GM19240 (cell line): ENCODE data around the gene HIF3A.
"Not testable (repeated sequence)": the region's sequence is repeated elsewhere in the genome, so short reads cannot be mapped to it uniquely, and the experiment has no call there.

Source experiments
- DNase-seq: peaks from one replicate; pipeline ENCODE4 v3.0.0; 2011; ENCODE audit warnings: low spot score; ENCODE audit not compliant: insufficient read length

The HIF3A gene

DNA sequence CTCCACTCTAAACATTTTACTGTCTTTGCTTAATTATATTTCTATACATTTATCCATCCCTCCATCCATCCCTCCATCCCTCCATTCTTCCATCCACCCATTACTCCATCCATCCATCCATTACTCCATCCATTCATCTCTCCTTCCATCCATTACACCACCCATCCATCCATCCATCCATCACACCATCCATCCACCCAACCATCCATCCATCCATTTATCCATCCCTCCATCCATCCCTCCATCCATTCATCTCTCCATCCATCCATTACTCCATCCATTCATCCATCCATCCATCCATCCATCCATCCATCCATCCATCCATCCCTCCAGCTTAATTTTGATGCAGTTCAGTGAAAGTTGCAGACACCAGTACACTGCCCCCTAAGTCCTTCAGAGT, 5.0 kb upstream of the HIF3A start:
- DNase-seq, result no peak

DNA sequence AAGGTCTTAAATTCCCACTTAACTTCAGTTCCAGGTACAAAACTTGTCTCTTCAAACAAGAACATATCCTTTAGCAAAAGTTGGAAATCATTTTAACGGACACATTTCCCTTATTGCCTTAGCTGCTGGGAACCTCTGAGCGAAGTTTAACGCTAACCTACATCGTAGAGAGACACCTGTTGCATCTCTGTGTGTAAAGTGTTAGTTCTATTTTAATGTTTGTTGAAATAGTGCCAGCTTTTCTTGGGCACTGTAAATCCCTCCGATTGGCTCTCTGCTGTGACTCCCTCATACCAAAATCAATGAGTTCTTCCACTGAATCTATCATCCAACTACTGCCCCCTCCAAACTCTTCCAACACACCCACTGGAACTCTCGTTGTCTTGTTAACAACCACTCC, 2.3 kb upstream of the HIF3A start:
- DNase-seq, result no peak

DNA sequence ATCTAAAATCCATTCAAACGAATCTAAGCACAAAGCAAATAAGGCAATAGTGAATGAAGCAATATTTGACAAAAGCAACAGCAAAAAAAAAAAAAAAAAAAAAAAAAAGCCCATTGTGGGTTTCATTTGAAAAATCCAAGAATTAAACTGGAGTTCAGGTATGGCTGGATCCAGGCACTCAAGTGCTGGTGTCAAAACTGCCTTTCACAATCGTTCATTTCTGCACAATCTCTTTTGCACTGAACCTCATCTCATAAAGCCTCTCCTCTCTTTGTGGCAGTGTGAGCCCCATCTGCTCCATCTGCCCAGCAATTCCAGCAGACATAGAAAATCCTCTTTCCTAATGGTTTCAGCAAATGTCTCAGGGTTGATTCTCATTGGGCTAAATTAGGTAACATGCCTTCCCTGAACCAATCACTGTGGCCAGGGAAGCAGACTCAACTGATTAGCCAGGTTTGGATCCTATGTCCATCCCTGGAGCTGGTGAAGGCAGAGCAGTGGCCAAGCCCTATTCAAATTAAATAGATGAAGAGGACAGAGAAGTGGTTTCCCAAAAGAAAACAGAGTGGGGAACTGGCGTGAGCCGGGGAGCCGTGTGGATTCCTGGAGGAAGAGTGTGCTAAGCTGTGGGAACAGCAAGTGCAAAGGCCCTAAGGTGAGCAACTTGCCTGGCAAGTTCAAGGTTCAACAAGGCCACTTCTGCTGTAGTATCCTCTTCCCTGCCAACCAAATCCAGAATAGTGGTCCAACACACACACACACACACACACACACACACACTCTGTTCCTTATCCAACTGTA, 1.2 kb upstream of the HIF3A start:
- no peak for DNase-seq

DNA sequence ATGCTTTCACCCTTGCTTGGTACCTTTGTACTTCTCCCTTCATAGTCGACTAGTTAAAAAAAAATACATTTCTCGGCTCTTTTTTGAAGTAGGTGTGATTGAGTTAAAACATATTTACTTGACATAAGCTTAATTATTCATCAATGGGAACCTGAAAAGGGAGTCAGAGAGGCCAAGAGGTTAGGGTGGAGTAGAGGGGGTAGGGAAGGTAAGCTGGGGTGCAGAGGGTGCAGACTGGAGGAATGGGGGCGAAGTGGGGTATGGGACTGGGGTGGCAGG, 701 bp upstream of the HIF3A start:
- no peak for DNase-seq

DNA sequence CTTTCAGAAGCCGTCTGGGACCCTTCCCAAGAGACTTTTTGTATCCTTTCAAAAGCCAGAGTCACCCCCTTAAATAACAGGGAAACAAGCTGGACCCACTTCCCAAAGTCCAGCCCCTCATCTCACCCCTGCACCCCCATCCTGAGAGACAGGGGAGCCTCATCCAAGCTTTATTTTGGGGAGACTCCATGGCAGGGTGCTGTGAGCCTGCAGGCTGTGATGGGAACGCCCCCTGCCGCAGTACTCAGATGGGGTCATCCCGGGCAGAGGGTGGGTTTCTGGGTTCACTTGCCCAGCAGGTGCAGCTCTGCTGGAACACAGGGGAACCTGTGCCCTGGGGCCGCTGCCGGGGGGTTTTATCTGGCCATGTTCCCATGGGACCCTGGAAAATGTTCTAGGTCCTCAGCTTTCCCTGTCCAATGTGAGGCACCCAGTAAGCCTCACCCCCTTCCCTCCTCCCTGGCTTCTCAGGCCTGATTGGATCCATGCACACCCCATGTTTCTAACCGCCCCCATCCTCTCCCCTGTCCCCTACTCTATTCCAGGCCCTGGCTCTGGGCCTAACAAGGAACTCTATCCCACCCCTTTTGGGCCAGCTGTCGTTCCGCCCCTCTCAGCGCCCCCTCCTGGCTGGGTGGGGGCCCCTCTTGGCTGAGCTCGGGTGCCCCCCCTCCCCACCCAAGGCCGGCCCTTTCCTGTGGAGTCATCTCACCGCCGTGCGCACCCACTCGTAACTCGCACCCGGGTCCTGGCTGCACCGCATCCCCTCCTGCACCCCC, 1.0 kb downstream of the HIF3A start:
- no peak for DNase-seq

DNA sequence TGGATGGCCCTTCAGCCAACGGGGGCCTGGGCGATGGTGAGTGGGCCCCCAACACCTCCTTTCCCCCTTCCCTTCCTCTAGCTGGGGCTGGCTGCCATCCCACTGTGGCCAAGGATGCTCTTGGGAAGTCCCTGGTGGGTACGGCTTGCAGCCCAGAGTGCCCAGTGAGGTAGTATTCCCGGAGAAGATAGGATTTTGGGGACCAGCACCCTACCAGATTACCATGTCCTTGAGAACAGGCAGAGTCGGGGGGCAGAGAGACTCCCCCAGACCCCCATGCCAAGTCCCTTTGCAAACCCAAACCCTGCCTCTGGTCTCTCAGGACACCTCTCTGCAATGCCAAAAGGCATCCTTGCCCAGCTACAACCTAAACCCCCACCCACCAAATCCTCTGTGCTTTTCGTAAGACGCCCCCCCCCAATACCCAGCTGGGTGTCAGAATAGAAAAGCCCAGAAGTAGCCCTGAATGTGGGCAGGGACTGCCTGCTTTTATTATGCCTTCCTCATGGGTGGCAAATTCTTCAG, 1.7 kb downstream of the HIF3A start:
- DNase-seq, result no peak

DNA sequence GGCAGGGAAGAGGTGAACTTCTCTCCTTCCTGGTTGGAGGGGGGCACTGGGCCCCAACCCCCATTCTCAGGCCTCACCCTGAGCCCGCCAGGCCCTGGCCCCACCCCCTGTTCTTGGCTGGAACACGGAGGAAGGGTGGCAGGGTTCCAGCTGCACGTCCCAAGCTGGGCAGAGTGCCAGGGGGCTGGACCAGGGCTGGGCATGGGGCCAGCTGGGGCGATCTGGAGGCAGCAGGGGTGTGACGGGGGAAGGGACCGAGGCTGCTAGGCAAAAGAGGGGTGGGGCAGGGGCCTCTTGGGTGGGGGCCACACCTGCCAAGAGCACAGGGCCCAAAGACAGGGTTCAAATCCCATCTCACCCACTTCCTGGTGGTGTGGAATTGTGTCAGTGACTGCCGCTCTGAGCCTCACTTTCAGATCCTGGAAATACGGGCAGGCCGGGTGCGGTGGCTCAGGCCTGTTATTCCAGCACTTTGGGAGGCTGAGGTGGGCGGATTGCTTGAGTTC, 2.2 kb downstream of the HIF3A start:
- DNase-seq, result no peak

DNA sequence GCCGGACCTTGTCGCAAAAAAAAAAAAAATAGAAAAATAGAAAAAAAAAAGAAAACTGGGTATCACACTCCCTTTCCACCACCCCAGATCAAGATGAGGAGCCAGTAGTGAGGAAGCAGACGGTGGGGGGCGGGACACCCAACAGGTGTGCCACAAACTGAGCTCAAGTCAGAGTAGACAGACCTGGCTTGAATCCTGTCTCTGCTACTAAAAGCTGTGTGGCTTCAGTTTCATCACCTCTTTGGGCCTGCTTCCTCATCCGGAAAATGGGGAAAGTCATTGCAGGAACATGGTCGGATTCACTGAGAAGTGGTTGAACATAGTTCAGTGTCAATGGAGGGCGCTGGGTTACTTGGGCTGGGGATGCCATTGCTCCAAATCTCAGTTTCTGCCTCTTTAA, 2.9 kb downstream of the HIF3A start:
- no peak for DNase-seq

DNA sequence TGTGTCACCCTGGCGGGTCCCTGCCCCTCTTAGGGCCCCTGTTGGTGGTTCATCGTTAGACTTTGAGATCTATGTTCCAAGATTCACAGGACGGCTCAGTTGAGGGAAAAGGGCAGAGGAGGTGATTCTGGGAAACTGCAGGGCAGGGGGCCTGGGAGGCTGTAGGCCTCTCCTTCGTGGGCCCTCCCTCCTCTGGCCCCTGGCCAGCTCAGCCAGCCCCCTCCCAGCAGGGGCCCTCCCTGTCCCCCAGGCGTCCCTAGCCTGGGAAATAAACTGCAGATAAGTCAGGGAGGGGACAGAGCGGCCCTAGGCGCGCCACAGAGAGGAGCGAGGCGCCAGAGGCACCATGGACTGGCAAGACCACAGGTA, 6.5 kb downstream of the HIF3A start:
- DNase-seq, result no peak

DNA sequence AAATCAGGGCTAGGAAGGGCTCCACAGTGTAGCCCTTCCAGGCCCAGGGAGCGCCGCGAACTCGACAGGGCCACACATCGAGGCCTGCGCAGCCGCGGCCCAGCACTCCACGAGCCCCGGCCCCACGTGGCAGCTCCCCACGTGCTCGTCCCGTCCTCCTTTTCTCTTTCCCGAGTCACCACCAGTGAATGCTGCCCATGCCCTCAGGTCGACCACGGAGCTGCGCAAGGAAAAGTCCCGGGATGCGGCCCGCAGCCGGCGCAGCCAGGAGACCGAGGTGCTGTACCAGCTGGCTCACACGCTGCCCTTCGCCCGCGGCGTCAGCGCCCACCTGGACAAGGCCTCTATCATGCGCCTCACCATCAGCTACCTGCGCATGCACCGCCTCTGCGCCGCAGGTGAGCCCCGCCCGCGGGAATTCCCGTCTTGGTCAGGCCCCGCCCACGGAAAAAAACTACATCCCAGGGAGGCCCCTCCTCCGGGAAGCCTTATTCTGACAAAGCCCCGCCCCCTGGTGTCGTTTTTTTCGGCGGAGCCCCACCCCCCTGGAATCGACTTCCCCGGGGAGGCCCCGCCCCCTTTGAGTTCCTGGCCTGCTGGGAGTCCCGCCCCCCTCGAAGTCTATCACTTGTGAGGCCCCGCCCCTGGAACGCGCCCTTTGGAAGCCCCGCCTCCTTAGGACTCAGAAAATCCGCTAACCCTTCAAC, 7.0 kb downstream of the HIF3A start:
- DNase-seq, result no peak

DNA sequence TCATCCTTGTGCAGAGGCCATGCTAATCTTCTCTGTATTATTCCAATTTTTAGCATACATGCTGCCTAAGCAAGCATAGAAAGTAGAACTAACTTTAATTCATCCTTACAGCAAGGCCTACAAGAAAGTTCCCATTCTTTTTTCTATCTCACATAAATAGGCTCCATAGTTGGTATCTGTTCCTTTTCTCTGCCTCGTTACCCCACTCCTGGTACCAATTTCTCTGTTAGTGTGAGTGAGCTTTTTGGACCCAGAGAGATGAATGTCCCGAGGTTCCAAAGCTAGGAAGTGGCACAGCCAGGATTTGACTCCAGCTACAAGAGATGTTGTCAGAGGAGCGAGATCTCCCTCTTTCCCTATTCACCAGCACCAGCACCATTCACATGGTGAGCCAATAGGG, 9.7 kb downstream of the HIF3A start:
- DNase-seq, result no peak

DNA sequence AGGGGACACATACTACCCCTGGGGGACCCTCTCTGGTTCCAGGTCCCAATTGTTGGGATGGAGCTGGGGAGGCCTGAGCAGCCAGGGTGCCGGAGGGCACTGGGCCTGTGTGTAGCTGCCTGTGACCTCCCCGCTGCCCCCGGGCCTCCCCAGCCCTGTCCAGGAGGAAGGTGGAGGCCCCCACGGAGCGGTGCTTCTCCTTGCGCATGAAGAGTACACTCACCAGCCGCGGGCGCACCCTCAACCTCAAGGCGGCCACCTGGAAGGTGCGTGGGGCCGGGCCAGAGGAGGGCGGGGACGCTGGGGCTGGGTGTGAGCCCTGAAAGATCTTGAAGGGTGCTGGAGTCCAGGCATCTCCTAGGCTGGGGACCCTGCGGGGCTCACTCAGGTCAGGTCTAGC, 11.7 kb downstream of the HIF3A start:
- no peak for DNase-seq

DNA sequence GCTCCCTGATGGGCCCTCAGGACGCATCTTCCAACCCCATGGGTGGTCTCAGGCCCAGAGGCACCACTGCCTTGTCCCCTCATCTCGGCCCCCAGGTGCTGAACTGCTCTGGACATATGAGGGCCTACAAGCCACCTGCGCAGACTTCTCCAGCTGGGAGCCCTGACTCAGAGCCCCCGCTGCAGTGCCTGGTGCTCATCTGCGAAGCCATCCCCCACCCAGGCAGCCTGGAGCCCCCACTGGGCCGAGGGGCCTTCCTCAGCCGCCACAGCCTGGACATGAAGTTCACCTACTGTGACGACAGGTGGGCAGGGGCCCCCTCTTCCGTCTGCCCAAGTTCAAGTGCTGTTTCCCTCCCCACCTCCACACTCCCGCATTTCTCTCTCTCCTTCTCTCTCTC, 12.2 kb downstream of the HIF3A start:
- DNase-seq, result no peak

DNA sequence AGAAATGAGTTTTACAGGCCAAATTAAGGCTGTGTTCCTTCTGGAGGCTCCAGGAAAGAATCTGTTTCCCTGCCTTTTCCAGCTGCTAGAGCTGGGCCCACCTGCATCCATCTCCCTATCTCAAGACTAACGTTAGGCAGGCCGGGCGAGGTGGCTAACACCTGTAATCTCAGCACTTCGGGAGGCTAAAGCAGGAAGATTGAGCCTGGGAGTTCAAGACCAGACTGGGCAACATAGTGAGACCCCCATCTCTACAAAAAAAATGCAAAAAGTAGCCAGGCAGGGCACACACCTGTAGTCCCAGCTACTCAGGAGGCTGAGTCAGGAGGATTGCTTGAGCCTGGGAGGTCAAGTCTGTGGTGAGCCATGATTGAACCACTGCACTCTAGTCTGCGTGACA, 14.6 kb downstream of the HIF3A start:
- no peak for DNase-seq

DNA sequence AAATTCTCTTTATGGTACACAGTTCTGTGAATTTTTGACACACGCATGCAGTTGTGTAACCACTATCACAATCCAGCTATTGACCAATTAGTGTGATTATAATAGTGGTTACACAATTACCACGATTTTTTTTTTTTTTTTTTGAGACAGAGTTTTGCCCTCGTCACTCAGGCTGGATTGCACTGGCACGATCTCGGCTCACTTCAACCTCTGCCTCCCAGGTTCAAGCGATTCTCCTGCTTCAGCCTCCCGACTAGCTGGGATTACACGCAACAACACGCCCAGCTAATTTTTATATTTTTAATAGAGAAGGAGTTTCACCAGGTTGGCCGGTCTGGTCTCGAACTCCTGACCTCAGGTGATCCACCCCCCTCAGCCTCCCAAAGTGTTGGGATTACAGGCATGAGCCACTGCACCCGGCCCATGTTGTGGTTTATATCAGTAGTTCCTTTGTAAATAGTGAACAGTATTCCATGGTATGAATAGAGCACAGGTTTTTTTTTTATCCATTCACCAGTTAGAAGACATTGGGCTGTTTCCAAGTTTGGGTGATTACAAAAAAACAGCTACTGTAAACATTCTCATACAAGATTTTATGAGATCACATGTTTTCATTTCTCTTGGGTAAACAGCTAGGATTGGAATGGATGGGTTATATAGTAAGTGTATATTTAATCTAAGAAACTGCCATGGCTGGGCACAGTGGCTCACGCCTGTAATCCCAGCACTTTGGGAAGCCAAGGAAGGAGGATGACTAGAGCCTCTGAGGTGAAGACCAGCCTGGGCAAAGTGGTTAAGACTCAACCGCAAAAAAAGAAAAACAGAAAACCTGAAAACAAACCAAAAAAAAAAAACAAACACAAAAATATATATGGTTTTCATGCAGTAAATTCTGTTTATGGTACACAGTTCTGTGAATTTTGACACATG, 17.0 kb downstream of the HIF3A start:
- DNase-seq, result not testable (repeated sequence)

DNA sequence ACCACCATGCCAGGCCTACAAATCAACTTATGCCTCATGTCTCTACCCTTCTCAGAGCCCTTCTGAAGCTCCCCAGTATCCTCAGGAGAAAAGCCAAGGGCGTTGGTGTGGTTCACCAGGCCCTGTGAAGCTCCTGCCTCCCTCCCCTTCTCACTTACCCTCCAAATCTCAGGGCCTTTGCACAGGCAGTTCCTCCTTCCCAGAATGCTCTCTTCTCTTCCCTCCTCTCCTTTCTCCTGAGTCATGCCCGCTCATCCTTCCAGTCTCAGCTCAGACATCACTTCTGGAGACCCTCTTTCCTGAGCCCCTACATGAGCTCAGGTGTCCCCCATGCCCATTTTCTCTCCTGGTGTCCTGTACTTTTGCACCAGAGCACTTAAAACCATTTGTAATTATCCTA, 20.5 kb downstream of the HIF3A start:
- no peak for DNase-seq

DNA sequence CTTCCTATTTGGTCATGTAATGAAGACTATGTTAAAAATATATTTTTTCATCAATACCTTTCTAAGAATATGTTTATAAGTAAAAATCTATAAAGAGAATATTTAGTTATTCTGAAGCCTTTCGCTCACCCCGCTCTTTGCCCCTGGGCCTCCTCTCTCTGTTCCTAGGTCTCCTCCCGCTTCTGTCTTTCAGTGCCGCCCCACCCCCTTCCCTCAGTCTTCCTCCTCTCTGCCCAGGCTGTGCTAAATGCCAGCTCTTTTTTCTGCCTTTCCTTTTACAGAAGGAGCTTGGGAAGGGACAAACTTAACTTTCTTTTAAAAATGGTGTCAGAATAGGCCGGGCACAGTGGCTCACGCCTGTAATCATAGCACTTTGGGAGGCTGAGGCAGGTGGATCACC, 22.8 kb downstream of the HIF3A start:
- DNase-seq, result no peak

DNA sequence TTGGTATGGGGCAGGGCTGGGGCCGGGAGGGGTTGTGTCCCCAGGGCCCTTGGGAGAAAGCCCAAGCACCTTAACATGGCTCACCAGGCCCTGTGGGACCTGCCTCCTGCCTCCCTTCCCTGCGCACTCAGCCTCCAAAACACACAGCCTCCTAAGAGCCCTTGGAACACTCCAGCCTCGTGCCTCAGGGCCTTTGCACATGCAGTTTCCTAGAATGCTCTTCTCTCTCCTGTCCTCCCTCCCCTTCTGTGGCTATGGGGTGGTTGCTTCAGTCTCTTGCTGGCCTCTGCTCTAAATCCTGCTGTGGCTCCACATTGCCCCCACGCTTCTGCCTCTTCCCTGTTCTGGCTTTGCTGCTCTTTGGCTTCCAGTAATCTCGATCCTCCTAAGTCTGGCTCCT, 23.7 kb downstream of the HIF3A start:
- DNase-seq, result no peak

DNA sequence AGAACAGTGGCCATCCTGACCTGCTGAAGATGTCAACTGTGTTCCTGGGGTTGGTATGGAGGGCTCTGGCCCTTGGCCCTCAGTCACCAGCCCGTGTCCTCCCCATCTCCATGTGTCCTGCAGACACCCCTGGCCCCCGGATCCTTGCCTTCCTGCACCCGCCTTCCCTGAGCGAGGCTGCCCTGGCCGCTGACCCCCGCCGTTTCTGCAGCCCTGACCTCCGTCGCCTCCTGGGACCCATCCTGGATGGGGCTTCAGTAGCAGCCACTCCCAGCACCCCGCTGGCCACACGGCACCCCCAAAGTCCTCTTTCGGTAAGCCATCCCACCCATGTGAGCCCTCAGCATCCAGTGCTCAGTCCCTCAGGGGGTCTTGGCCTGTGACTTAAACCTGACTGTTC, 24.8 kb downstream of the HIF3A start:
- DNase-seq, result no peak

DNA sequence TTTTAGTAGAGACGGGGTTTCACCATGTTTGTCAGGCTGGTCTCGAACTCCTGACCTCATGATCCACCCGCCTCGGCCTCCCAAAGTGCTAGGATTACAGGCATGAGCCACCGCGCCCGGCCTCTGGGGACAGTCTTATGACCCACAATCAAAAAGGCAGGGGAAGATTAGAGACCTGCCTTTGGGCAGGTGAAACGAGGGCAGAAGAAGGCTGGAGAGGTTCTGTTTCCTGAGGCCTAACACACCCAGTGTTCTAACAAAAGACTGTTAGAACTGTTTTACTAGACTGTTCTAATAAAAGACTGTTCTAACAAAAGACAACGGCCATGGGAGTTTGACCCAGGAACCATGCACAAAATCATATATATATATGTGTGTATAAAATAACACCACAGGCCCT, 26.4 kb downstream of the HIF3A start:
- not testable (repeated sequence) for DNase-seq

DNA sequence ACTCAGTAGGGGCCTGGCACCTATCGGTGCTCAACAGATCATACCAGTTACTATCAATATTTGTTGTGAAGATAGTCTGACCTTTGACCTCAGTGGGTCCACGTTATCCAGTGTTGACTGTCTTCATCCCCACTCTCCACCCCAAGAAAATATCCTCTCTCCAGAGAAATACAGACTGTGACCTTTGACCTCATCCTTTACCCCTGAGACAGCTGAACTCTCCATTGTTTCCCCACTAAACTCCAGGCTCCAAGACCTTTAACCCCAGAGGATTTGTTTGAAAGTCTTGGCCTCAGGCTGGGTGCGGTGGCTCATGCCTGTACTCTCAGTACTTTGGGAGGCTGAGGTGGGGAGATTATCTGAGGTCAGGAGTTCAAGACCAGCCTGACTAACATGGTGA, 27.4 kb downstream of the HIF3A start:
- no peak for DNase-seq
